NT2/D1 (cell line): ENCODE data around the gene MRGPRF.

Source experiments
- YY1 ChIP-seq: IDR thresholded peaks from 2 replicates; pipeline ENCODE4 v1.6.1; 2011; ENCODE audit not compliant: insufficient read length, insufficient read depth
- ZNF274 ChIP-seq: IDR thresholded peaks from 2 replicates; pipeline ENCODE4 v1.6.1; 2011; ENCODE audit warnings: mild to moderate bottlenecking, low read depth, low read length

DNA sequence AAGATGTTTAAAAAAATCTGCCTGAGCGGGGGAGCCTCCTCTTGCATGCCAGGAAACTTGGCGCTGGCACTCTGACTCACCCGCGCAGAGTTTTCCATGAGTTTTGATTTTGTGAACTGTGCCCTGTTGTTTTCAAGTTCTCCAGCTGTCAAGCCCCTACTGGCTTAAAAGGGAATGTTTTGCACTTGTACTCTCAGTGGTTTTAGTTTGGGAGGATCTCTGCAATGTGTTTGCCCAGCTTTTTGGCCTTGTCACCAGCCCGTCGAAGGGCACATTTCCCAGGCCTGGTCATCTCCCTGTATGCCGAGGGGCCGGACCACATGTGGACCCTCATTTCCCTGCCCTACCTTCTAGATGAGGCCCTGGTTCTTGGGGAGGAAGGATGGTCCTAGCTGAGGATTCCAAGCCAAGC lies 12.2 kb downstream of the MRGPRF start:
- TF ChIP-seq YY1 (no peak), ZNF274 (no peak)
